ENCODE measurements around the gene SNX8.
A peak's percentile ranks its signal among the peaks of the same experiment; 100 is the strongest.
"Not testable (repeated sequence)": the region's sequence is repeated elsewhere in the genome, so short reads cannot be mapped to it uniquely, and the experiment has no call there.

Gene SNX8

GRCh38 chr7:2316578-2316977, 2.3 kb upstream of the SNX8 start:
- ChIA-PET CTCF (interaction anchor here (1.3 kb wide), 1 partner anchor 31 kb away, joined by 3 read pairs; no protein-coding TSS in a partner anchor), POLR2A (no interaction called here)
- no peak for DNase-seq (ENCODE audit: low read depth, low spot score)
- no peak for TF ChIP-seq CTCF (IDR thresholded peaks at IDR 0.05; ENCODE audit: insufficient read depth, low read length, missing control alignments)
- H3K4me3 ChIP-seq (ENCODE audit: low read depth, low read length), result no peak overlapping the region

- H3K4me3 ChIP-seq (ENCODE audit: low read depth, low read length), result no peak overlapping the region
- CTCF ChIA-PET, result no interaction called here
- no peak for DNase-seq (ENCODE audit: low read depth, low spot score)
- POLR2A ChIA-PET, result no interaction called here
- TF ChIP-seq CTCF (IDR thresholded peaks at IDR 0.05; ENCODE audit: insufficient read depth, low read length, missing control alignments), result no peak
Measured at GRCh38 chr7:2315787-2316186, 1.5 kb upstream of the SNX8 start.

GRCh38 chr7:2314956-2315530, 802 bp upstream of the SNX8 start:
- H3K4me3 ChIP-seq (ENCODE audit: low read depth, low read length), result peak overlapping the region; percentile 70
- POLR2A ChIA-PET; DNase-seq (ENCODE audit: low read depth, low spot score); CTCF ChIA-PET: not testable (repeated sequence)

GRCh38 chr7:2313450-2314208, 612 bp downstream of the SNX8 start:
- POLR2A ChIA-PET, result interaction anchor here (0.7 kb wide), 1 partner anchor 157 kb away, joined by 4 read pairs; no protein-coding TSS in a partner anchor
- TF ChIP-seq CTCF (IDR thresholded peaks at IDR 0.05; ENCODE audit: insufficient read depth, low read length, missing control alignments), result no peak
- CTCF ChIA-PET, result interaction anchor here (1.7 kb wide), 1 partner anchor 34 kb away, joined by 4 read pairs; no protein-coding TSS in a partner anchor
- H3K4me3 ChIP-seq (ENCODE audit: low read depth, low read length), result peak overlapping the region; percentile 89
- DNase-seq (ENCODE audit: low read depth, low spot score), result no peak

- H3K4me3 ChIP-seq (ENCODE audit: low read depth, low read length), result no peak overlapping the region
- no peak for DNase-seq (ENCODE audit: low read depth, low spot score)
- POLR2A ChIA-PET, result interaction anchor here (0.5 kb wide), 1 partner anchor 1500 kb away, joined by 4 read pairs; no protein-coding TSS in a partner anchor
- TF ChIP-seq CTCF (IDR thresholded peaks at IDR 0.05; ENCODE audit: insufficient read depth, low read length, missing control alignments), result no peak
- CTCF ChIA-PET, result interaction anchor here (1.7 kb wide), 1 partner anchor 35 kb away, joined by 4 read pairs; no protein-coding TSS in a partner anchor
Measured at GRCh38 chr7:2312267-2312929, 1.8 kb downstream of the SNX8 start.

GRCh38 chr7:2309889-2310331, 4.3 kb downstream of the SNX8 start:
- TF ChIP-seq CTCF (IDR thresholded peaks at IDR 0.05; ENCODE audit: insufficient read depth, low read length, missing control alignments), result no peak
- peak overlapping the region; percentile 9 for H3K4me3 ChIP-seq (ENCODE audit: low read depth, low read length)
- CTCF ChIA-PET, result interaction anchor here (1.8 kb wide), 1 partner anchor 38 kb away, joined by 8 read pairs; no protein-coding TSS in a partner anchor
- peak; percentile 42 for DNase-seq (ENCODE audit: low read depth, low spot score)
- POLR2A ChIA-PET, result interaction anchor here (0.6 to 0.8 kb wide), 2 partner anchors 30 to 61 kb away, joined by 3 to 7 read pairs; no protein-coding TSS in a partner anchor
